NCI-H526 treated with DMSO at 0.1 percent for 48 hours (cell line): Measurements from ENCODE around the gene CLGN.
"Not testable (repeated sequence)": the region's sequence is repeated elsewhere in the genome, so short reads cannot be mapped to it uniquely, and the experiment has no call there.

Source experiments
- DNase-seq: peaks from one replicate; lab custom pipeline; 2025; lab: John Stamatoyannopoulos, UW

Gene CLGN, protein sequence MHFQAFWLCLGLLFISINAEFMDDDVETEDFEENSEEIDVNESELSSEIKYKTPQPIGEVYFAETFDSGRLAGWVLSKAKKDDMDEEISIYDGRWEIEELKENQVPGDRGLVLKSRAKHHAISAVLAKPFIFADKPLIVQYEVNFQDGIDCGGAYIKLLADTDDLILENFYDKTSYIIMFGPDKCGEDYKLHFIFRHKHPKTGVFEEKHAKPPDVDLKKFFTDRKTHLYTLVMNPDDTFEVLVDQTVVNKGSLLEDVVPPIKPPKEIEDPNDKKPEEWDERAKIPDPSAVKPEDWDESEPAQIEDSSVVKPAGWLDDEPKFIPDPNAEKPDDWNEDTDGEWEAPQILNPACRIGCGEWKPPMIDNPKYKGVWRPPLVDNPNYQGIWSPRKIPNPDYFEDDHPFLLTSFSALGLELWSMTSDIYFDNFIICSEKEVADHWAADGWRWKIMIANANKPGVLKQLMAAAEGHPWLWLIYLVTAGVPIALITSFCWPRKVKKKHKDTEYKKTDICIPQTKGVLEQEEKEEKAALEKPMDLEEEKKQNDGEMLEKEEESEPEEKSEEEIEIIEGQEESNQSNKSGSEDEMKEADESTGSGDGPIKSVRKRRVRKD

DNA sequence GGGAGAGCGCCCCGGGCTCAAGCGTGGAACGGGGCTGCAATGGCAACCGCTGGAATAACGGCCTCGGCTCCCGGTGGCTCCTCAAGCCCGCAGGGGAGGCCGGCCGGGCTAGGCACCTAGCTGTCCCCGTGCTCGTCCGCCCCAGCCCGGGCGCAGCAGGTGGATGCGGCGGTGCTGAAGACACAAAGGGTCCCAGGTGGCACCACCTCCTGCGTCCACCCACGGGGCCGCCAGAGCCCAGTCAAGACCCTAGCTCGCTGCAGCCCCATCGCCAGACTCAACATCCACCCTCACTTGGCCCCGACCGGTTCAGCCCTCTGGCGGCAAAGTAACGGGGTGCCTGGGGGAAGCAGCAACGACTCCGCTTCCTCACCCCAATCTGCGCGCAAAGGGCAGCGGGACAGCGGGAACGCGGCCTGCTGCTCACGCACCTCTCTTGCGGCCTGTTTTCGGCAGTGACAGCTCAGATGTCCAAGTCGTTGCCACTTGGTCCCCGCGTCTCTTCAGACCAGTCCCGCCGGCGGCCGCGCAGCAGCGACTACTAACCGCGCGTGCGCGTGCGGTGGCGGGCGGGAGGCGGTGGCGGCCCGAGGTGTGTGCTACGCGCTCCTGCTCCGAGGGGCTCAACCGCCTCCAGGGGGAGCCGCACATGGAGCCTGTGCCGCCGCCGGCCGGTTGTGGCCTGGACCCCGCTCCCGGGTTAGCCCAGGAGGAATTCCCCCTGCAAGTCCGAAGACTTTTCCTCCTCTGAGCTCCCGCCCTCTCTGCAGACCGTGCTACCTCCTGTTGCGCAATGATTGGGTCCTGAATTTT is at the start of gene CLGN:
CLGN (minus strand) TSS at position 543 of the 813 bp plus-strand sequence. CDS start 14,570 bp downstream, outside the sequence.
- peak; percentile 85 for DNase-seq

DNA sequence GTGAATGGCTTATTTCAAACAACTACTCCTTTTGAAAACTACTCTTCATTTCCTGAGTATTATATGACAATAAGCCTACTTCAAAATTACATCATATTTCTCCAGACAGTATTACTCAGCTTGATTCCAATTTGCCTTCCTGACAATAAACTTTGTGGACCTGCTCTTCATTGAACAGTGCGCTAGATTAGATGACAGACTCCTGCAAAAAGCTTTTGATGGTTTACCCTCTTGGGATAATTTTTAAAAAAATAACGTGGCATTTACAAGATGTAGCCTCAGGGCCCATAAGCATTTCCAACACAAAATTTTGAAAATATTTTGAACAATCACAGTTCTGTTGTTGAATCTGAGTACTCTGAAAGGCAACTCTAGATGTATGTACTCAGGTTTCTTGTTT is 44.7 kb upstream of the CLGN start:
- no peak for DNase-seq

DNA sequence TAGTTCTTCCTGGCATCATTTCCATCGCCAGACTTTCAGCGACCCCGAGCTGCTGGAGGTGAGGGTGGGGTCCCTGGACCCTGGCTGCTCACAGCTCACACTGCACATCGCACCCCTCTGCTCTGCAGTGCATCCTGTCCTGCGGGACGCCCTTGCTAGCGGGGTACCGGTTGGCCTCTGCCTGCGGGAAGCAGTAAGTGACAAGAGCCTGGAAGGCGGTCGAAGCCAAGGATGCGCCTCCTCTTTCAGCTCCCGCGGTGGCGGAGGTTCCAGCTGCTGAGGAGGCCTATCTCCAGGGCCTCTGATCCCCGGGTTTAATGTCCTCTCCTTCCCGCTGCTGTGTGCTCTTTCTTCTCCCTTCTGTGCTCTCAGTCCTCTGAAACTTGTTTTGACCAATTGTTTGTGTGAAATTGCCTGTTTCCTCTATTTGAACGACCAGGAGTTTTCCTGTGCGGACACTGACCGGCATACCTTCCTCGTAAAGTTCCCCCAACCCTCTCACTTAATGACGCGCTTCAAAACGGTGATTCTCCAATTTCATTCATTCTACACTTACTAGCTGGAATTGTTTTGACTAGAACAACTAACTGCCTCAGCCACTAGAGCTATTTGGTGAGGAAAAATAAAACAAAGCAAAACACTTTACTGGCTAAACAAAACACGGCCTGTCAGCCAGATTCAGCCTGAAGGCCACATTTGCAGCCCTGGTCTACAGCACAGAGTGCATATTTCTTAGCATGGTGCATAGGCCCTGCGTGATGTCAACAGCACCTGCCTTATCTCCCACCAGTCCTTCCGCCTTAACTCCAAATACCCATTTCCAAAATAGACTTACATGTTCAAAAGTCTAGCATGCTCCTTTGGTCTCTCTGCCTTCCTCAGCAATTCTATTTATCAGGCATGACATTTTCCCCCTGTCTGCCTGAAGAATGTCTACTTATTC is 42.6 kb upstream of the CLGN start:
- no peak for DNase-seq

DNA sequence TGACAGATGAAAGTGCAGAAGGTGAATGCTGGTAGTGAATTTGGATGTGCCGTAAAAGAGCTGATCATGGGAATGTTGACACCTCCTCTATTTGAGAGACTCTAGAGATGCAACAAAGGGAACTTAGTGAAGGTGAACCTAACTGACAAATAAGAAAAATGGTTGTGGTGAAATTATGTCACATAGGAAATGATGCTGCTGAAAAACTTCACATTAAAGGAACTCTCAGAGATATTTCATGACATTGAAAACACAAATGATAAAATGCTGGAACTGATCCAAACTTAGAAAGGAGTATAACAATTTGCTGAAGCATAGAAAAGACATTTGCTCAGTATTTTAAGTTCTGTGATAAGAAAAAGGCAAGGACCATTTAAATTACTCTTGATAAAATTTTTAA is 38.7 kb upstream of the CLGN start:
- no peak for DNase-seq

DNA sequence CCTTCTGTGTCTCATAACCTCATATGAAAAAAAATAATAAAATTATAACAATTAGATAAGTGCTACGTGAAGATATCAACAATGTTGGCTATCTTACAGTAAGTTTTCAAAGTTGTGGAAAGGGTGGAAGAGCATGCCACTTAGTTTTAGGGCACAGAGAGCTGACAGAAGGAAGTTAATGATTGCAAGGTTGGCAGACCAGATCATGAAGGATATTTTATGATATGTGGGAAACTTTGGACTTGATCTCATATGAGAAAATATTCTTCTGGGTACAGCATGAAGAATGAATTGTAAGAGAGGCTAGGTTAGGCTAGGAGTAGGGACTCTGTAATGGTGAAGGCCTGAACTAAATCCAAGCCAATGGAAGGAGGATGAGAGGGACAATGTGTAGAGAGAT is 36.2 kb upstream of the CLGN start:
- no peak for DNase-seq

DNA sequence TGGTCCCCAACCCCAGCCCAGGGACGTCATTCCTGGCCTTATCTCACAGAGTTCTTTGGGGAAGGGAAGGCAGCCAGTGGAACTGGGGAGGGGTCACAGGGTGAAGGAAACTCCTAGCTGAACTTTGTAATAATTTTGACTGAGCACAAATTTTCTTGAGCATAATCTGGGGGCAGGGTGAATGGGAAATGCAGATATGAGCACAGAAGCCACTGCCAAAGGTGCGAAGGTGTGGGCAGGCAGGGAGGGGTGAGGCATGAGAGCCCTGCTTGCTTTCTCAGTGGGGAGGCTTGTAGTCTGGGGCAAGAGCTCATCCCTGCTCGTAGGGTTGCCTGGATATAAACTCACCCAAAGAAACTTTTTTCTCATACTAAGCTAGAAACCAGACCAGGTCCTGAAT is 35.7 kb upstream of the CLGN start:
- no peak for DNase-seq

DNA sequence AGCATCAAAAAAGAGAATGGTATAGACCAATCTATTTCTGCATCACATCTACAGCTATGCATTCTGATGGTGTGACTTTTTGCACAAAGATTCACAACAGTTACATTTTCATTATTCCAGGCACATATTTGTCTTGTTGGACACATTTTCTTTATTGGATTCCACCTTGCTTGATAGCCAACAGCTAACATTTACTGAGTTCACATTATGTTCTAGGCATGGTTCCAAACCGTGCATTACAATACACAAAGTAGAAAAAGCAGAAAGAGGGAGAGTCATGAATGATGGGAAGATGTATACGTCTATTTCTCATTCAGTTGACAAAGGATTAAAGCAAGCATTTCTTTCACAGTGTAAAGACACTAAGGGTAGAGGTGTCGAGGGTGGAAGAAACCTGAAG is 22.9 kb upstream of the CLGN start:
- no peak for DNase-seq

DNA sequence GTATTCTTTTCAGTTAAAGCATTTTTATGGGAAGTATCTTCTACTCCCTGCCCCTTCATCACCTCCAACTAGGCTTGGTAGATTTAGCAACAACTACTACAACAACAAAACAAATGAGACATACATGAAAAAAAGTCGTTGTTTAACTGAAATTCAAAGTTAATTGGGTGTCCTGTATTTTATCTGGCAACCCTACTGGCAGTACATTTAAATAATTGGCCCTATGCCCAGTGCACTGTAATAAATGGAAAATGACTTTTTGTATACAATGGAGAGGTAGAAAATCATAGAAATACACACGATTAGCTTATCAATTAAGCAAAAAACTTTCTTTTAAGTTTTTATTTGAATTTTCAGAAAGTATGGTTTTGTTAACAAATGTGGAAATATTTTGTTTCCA is 21.4 kb upstream of the CLGN start:
- no peak for DNase-seq

DNA sequence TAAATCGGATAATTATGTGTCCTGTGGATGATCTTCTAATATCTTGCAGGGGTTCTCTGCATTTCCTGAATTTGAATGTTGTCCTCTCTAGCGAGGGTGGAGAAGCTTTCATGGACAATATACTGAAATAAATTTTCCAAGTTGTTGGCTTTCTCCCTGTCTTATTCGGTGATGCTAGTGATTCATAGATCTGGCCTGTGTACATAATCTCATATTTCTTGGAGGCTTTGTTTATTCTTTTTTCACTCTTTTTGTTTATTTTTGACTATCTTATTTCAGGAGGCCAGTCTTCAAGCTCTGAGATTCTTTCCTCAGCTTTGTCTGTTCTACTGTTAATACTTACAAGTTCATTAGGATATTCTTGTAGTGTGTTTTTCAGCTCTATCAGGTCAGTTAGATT is 20.7 kb upstream of the CLGN start:
- DNase-seq, result no peak

DNA sequence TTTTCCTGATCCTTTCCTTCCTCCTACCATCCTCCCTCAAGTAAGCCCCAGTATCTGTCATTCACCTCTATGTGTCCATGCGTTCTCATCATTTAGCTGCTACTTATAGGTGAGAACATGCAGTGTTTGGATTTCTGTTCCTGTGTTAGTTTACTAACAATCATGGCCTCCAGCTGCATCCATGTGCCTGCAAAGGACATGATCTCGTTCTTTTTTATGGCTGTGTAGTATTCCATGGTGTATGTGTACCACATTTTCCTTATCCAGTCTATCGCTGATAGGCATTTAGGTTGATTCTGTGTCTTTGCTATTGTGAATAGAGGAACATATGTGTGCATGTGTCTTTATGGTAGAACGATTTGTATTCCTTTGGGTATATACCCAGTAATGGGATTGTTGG is 16.9 kb upstream of the CLGN start:
- DNase-seq, result not testable (repeated sequence)

DNA sequence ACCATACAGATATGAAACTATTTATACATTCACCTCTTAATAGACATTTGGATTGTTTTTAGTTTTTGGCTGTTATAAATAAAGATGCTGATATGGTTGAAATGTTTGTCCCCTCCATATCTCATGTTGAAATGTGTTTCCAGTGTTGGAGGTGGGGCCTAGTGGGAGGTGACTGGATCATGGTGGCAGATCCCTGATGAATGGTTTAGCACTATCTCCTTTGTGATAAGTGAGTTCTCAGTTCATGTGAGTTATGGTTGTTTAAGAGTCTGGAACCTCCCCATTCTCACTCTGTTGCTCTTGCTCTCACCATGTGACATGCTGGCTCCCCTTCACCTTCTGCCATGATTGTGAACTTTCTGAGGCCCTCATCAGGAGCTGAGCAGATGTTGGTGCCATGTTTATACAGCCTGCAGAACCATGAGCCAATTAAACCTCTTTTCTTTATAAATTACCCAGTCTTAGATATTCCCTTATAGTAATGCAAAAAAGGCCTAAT is 12.2 kb upstream of the CLGN start:
- no peak for DNase-seq

DNA sequence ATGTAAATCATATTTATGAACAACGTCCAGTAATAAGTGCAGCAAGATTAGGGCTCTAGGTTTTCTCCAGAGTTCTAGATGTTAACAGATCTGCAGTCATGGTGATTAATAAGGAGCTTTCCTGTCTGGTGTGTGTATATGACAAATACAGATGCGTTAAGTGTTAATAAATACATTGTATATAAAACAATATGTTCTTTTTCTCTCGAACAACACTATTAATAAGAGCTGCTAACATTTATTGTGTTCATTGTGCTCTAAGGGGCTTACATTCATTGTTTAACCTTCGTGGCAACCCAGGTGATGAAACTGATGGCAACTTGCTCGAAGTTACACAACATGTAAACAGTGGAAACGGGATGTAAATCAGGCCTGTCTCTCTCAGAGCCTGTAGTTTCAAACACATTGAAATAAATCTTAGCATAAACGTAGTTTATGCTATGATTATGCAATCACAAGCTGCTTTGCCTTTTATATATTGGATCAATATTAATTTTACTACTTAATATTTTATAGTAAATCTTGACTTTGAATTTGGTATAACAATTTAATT is 547 bp upstream of the CLGN start:
- no peak for DNase-seq

DNA sequence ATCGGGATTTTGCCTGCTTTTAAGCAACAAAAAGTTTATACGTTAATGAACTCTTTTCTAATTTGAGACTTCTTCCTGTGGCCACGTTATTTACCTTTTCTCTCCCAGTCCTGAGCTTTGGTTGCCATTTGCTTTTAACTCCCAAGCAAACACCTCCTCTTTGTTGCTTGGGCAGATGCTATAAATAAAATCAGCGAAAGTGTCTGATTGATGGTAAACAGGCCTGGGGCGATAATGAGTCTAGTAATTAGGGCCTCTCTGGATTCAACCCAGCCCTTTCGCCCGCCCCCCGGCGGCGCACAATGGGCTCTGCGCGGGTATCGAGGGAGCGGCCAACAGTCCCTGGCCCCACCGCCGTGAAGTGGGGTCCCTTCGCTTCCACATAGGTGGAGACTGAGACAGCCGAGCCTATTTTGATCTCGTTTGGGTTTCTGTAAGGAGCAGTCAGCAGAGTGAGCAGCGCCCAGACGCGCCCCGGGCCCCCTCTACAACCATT is 790 bp downstream of the CLGN start:
- peak; percentile 64 for DNase-seq

DNA sequence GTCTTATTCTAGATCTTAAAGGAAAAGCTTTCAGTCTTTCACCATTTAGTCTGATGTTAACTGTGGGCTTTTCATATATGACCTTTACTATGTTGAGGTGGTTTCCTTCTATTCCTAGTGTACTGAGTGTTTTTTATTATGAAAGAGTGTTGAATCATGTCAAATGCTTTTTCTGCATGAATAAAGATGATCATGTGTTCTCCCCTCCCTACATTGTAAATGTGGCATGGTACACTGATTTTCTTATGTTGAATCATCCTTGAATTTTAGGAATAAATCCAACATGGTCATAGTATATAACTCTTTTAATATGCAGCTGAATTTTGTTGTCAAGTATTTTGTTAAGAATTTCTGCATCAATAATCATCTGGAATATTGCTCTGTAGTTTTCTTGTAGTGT is 4.3 kb downstream of the CLGN start:
- DNase-seq, result no peak

DNA sequence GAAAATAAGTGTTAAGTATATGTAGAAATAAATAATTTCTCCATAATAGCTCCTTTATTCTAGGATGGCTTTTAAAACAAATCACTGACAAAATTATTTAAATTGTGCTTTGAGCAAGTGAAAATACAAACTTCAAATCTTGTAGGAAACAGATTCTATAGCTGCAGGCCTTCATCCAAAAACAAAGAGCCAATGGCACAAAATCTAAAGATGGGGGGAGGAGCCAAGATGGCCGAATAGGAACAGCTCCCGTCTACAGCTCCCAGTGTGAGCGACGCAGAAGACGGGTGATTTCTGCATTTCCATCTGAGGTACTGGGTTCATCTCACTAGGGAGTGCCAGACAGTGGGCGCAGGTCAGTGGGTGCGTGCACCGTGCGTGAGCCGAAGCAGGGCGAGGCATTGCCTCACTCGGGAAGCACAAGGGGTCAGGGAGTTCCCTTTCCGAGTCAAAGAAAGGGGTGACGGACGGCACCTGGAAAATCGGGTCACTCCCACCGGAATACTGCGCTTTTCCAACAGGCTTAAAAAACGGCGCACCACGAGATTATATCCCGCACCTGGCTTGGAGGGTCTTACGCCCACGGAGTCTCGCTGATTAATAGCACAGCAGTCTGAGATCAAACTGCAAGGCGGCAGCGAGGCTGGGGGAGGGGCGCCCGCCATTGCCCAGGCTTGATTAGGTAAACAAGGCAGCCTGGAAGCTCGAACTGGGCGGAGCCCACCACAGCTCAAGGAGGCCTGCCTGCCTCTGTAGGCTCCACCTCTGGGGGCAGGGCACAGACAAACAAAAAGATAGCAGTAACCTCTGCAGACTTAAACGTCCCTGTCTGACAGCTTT is 14.1 kb downstream of the CLGN start:
- DNase-seq, result not testable (repeated sequence)

DNA sequence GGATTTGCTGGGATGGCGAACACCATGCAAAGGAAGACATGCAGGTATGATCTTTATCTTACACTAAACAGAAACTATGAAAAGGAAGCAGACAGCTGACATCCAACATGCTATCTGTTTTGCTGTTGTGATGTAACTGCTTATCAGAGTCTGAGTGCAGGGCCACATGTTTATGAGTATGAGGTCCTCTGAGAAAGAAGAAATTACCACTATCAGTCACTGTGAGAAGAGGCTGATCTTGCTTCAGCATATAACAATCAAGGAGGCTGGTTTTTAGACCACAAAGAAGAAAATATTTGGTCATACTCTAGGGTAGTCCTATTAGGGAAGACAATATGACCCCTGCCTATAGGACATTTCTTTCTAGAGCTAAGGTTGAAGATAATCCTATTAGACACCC is 18.5 kb downstream of the CLGN start:
- DNase-seq, result no peak

DNA sequence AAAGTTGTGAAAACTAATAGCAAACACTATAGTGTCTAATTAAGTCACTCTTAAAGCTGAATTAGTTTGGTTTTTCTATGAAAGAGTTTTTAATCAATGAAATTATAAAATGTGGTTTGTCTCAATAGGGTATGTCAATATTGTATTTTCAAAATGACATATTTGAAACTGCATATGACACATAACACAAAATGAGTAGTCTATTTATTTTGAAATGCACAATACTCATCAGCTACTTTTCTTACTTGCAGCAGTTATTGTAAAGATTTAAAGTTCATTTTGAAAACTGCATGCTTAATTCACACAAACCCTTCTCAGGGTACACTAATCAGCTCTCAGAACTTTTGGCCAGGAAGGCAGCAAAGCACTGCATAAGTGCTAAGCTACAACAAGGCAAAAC is 21.2 kb downstream of the CLGN start:
- no peak for DNase-seq

DNA sequence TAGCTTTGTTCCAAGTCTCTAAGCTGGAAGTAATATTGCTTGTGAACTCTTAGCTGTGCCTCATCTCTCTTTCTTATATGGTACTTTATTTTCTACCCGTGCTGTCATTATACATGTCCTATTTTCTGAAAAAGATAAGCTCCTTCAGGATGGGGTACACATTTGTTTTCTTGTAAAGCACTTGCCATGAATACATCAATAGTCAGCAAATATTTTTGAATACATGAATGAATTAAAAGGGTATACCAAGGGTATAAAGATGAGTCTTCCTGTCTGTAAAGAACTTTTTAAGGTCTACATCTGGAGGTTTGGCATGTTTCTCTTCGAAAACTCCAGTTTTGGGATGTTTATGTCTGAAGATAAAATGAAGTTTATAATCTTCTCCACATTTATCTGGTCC is 27.3 kb downstream of the CLGN start:
- DNase-seq, result no peak

DNA sequence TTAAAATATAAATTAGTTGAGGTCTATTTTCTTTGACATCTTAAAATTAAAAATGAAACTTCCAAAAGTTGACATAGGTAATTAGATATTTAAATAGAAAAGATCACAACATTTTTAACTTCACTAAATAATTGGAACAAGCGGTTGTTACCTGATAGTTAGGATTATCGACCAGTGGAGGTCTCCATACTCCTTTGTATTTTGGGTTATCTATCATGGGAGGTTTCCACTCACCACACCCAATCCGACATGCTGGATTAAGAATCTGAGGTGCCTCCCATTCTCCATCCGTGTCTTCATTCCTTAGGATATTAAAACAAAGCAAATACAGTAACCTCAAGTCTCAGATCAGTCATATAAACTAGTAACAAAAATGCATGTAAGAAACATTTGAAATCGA is 31.8 kb downstream of the CLGN start:
- no peak for DNase-seq

DNA sequence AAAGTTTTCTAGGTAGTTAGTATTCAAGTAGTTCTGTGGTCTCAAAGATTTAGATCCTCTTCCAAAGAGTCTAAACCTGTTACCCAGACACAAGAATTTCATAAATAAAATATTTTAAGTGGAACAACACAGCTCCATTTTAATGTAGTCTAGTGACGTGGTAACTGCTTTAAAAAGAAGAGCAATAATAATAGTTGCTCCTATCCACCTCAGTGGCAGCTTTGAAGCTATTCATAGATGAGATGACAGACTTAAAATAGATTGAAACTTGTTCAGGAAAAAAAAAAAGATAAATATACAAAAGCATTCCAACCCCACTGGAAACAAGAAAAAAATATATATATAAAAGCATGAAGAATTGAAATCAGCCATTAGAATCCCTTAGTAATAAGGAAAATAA is 39.4 kb downstream of the CLGN start:
- no peak for DNase-seq
